ENCODE data around the gene ATP9A. TPM values are rescaled to one million over a fixed set of nuclear protein-coding genes. Genes with fewer than 3 reads are reported as not detected.
"Not testable (repeated sequence)": the region's sequence is repeated elsewhere in the genome, so short reads cannot be mapped to it uniquely, and the experiment has no call there.

Gene ATP9A
- total RNA-seq, 4 donors from 2014 or later, result 14.8 to 23.7 (median 18.7) TPM

DNA sequence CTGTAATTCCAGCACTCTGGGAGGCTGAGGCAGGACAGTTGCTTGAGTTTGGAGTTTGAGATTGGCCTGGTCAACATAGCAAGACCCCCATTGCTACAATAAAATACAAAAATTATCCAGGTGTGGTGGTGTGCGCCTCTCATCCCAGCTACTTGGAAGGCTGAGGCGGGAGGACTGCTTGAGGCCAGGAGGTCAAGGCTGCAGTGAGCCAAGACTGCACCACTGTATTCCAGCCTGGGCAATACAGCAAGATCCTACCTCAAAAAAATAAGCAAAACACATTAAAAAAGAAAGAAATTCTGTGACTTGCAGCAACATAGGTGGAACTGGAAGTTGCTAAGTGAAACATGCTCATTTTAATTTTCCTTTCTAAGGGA lies 119.6 kb downstream of the ATP9A start:
- Histone ChIP-seq H3K9me3 (no peaks in the 10 kb centered on the region), H3K27me3 (no peaks in the 10 kb centered on the region), H3K36me3 (peaks cover 8% of the 10 kb centered on the region), H3K4me3 (no peak overlapping the region), H3K27ac (no peak overlapping the region), H3K4me1 (no peaks in the 10 kb centered on the region)
- DNase-seq (ENCODE audit: low spot score in 2 of 2), result no peak
- WGBS, result 100% methylated on average over 2 of the region's 2 CpGs
- TF ChIP-seq POLR2A (IDR thresholded peaks at IDR 0.05) (no peak), EP300 (IDR thresholded peaks at IDR 0.05) (no peak), POLR2AphosphoS5 (IDR thresholded peaks at IDR 0.05) (no peak)
- TF ChIP-seq, protein P1, sequence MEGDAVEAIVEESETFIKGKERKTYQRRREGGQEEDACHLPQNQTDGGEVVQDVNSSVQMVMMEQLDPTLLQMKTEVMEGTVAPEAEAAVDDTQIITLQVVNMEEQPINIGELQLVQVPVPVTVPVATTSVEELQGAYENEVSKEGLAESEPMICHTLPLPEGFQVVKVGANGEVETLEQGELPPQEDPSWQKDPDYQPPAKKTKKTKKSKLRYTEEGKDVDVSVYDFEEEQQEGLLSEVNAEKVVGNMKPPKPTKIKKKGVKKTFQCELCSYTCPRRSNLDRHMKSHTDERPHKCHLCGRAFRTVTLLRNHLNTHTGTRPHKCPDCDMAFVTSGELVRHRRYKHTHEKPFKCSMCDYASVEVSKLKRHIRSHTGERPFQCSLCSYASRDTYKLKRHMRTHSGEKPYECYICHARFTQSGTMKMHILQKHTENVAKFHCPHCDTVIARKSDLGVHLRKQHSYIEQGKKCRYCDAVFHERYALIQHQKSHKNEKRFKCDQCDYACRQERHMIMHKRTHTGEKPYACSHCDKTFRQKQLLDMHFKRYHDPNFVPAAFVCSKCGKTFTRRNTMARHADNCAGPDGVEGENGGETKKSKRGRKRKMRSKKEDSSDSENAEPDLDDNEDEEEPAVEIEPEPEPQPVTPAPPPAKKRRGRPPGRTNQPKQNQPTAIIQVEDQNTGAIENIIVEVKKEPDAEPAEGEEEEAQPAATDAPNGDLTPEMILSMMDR (IDR thresholded peaks at IDR 0.05), result no peak

- H3K36me3 ChIP-seq, result peaks cover 8% of the 10 kb centered on the region
- no peak overlapping the region for H3K27ac ChIP-seq
- H3K9me3 ChIP-seq, result no peaks in the 10 kb centered on the region
- H3K4me3 ChIP-seq, result no peak overlapping the region
- no peaks in the 10 kb centered on the region for H3K27me3 ChIP-seq
- no peak for DNase-seq (ENCODE audit: low spot score in 2 of 2)
- WGBS, result 81% methylated on average over 17 of the region's 17 CpGs
- no peaks in the 10 kb centered on the region for H3K4me1 ChIP-seq
- no peak for TF ChIP-seq EP300 (IDR thresholded peaks at IDR 0.05)
- no peak for TF ChIP-seq POLR2AphosphoS5 (IDR thresholded peaks at IDR 0.05)
- TF ChIP-seq POLR2A (IDR thresholded peaks at IDR 0.05), result no peak
- TF ChIP-seq, protein P1 (IDR thresholded peaks at IDR 0.05), result no peak
These were observed 120.3 kb downstream of the ATP9A start for GRCh38 chr20:51647674-51648570.

DNA sequence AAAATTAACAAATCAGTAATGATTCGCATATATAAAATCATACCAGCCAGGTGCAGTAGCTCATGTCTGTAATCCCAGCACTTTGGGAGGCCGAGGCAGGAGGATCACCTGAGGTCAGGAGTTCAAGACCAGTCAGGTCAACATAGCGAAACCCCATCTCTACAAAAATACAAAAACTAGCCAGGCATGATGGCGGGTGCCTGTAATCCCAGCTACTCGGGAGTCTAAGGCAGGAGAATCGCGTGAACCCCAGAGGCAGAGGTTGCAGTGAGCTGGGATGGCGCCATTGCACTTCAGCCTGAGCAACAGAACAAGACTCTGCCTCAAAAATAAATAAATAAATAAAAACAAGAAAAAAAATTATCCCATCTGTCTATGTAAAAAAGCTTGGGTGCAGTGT lies 124.4 kb downstream of the ATP9A start:
- not testable (repeated sequence) for H3K4me3 ChIP-seq; H3K27me3 ChIP-seq; DNase-seq (ENCODE audit: low spot score in 2 of 2); H3K27ac ChIP-seq; H3K36me3 ChIP-seq; H3K4me1 ChIP-seq; H3K9me3 ChIP-seq
- WGBS, result 94% methylated on average over 8 of the region's 8 CpGs

GRCh38 chr20:51643390-51643789 lies 124.8 kb downstream of the ATP9A start:
- Histone ChIP-seq H3K4me3 (no peak overlapping the region), H3K9me3 (no peaks in the 10 kb centered on the region), H3K27ac (no peak overlapping the region), H3K36me3 (peaks cover 4% of the 10 kb centered on the region), H3K27me3 (no peaks in the 10 kb centered on the region), H3K4me1 (no peaks in the 10 kb centered on the region)
- DNase-seq (ENCODE audit: low spot score in 2 of 2), result no peak
- TF ChIP-seq POLR2A (IDR thresholded peaks at IDR 0.05) (no peak), POLR2AphosphoS5 (IDR thresholded peaks at IDR 0.05) (no peak), EP300 (IDR thresholded peaks at IDR 0.05) (no peak)
- TF ChIP-seq, protein P1 (IDR thresholded peaks at IDR 0.05), result no peak
- WGBS, result 72% methylated on average over 2 of the region's 2 CpGs

DNA sequence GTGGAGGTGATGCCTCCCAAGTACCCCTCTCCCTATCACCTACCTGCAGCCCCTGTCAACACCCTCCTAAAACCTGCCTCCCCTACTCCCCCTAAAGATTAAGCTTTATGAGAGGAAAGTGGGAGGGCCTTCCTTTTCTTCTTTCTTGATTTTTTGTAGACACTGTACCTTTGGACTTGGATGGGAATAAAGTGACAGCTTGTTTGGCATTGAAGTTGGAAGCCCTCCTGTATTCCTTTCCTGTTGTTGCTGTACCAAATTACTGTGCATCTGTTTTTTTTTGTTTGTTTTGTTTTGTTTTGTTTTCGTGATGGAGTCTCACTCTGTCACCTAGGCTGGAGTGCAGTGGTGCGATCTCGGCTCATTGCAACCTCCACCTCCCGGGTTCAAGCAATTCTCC lies 126.3 kb downstream of the ATP9A start:
- H3K9me3 ChIP-seq, result no peaks in the 10 kb centered on the region
- peaks cover under 1% of the 10 kb centered on the region for H3K36me3 ChIP-seq
- H3K27ac ChIP-seq, result no peak overlapping the region
- no peaks in the 10 kb centered on the region for H3K4me1 ChIP-seq
- no peak for TF ChIP-seq POLR2AphosphoS5 (IDR thresholded peaks at IDR 0.05)
- no peak for TF ChIP-seq EP300 (IDR thresholded peaks at IDR 0.05)
- TF ChIP-seq POLR2A (IDR thresholded peaks at IDR 0.05), result no peak
- TF ChIP-seq, protein P1 (IDR thresholded peaks at IDR 0.05), result no peak
- no peak overlapping the region for H3K4me3 ChIP-seq
- H3K27me3 ChIP-seq, result no peaks in the 10 kb centered on the region
- 92% methylated on average over 4 of the region's 4 CpGs for WGBS
- DNase-seq (ENCODE audit: low spot score in 2 of 2), result no peak
